Activated CD4-positive, alpha-beta T cell treated with anti-CD3 and anti-CD28 coated beads, Interleukin-2, amount 10 ng/mL, durations not matched to agents 24 days and 14 days (primary cell): ENCODE results near the gene ITPK1. TPM values are rescaled to one million over a fixed set of nuclear protein-coding genes. Genes with fewer than 3 reads are reported as not detected.

ENCODE experiments used
- DNase-seq: peaks from one replicate; pipeline ENCODE4 v3.0.0; 2022
- H3K27ac Mint-ChIP-seq: one replicate; pipeline ENCODE4 v1.8.0; 2022; ENCODE audit warnings: mild to moderate bottlenecking, mixed read lengths
- H3K27me3 Mint-ChIP-seq: one replicate; pipeline ENCODE4 v1.8.0; 2022; ENCODE audit warnings: mixed read lengths
- H3K36me3 Mint-ChIP-seq: one replicate; pipeline ENCODE4 v1.8.0; 2022; ENCODE audit warnings: low read depth, mild to moderate bottlenecking, mixed read lengths
- H3K4me1 Mint-ChIP-seq: one replicate; pipeline ENCODE4 v1.8.0; 2021; ENCODE audit warnings: mixed read lengths
- H3K4me3 Mint-ChIP-seq: one replicate; pipeline ENCODE4 v1.8.0; 2022; ENCODE audit warnings: mild to moderate bottlenecking, moderate library complexity, mixed read lengths
- H3K9me3 Mint-ChIP-seq: one replicate; pipeline ENCODE4 v1.8.0; 2021; ENCODE audit warnings: mixed read lengths
- intact Hi-C: fragments of 100-400 bp; cut with micrococcal nuclease; formaldehyde crosslinking; loops from one replicate; pipeline ENCODE4 v1.15.1; 2023
- total RNA-seq: library from RNA; stranded (reverse); gene quantifications from 2 replicates; pipeline ENCODE4 v1.2.3, GENCODE V29; 2022

The ITPK1 gene
- total RNA-seq, 1 donor from 2014 or later: 71.0 TPM

- no peaks in the 10 kb centered on the region for H3K36me3 Mint-ChIP-seq
- H3K27ac Mint-ChIP-seq: no peak overlapping the region
- intact Hi-C loops: no loop called here
- no peak for DNase-seq
- no peaks in the 10 kb centered on the region for H3K9me3 Mint-ChIP-seq
- no peak overlapping the region for H3K4me3 Mint-ChIP-seq
- H3K4me1 Mint-ChIP-seq: peaks cover 9% of the 10 kb centered on the region
- H3K27me3 Mint-ChIP-seq: peaks cover 12% of the 10 kb centered on the region
Measured at GRCh38 chr14:92906420-92906819, 209.3 kb downstream of the ITPK1 start.

GRCh38 chr14:92905667-92906066 is 210.1 kb downstream of the ITPK1 start:
- H3K4me1 Mint-ChIP-seq: peaks cover 9% of the 10 kb centered on the region
- H3K27ac Mint-ChIP-seq: no peak overlapping the region
- no peaks in the 10 kb centered on the region for H3K9me3 Mint-ChIP-seq
- intact Hi-C loops: no loop called here
- no peak overlapping the region for H3K4me3 Mint-ChIP-seq
- DNase-seq: no peak
- no peaks in the 10 kb centered on the region for H3K36me3 Mint-ChIP-seq
- peaks cover 12% of the 10 kb centered on the region for H3K27me3 Mint-ChIP-seq

GRCh38 chr14:92903359-92903758 is 212.4 kb downstream of the ITPK1 start:
- Mint-ChIP-seq H3K27me3 (peaks cover 12% of the 10 kb centered on the region), H3K27ac (no peak overlapping the region), H3K9me3 (no peaks in the 10 kb centered on the region), H3K36me3 (no peaks in the 10 kb centered on the region), H3K4me1 (peaks cover 14% of the 10 kb centered on the region), H3K4me3 (no peak overlapping the region)
- intact Hi-C loops: no loop called here
- no peak for DNase-seq

GRCh38 chr14:92902726-92903125 is 213.0 kb downstream of the ITPK1 start:
- H3K36me3 Mint-ChIP-seq: no peaks in the 10 kb centered on the region
- H3K4me3 Mint-ChIP-seq: no peak overlapping the region
- intact Hi-C loops: no loop called here
- no peak overlapping the region for H3K27ac Mint-ChIP-seq
- peaks cover 21% of the 10 kb centered on the region for H3K4me1 Mint-ChIP-seq
- no peaks in the 10 kb centered on the region for H3K9me3 Mint-ChIP-seq
- no peak for DNase-seq
- peaks cover 12% of the 10 kb centered on the region for H3K27me3 Mint-ChIP-seq

GRCh38 chr14:92902191-92902590 is 213.5 kb downstream of the ITPK1 start:
- no peak overlapping the region for H3K4me3 Mint-ChIP-seq
- intact Hi-C loops: no loop called here
- no peak for DNase-seq
- H3K9me3 Mint-ChIP-seq: no peaks in the 10 kb centered on the region
- no peaks in the 10 kb centered on the region for H3K36me3 Mint-ChIP-seq
- H3K27me3 Mint-ChIP-seq: peaks cover 10% of the 10 kb centered on the region
- no peak overlapping the region for H3K27ac Mint-ChIP-seq
- peaks cover 21% of the 10 kb centered on the region for H3K4me1 Mint-ChIP-seq

- Mint-ChIP-seq H3K4me1 (peaks cover 21% of the 10 kb centered on the region), H3K27ac (no peak overlapping the region), H3K27me3 (peaks cover 10% of the 10 kb centered on the region), H3K4me3 (no peak overlapping the region), H3K9me3 (no peaks in the 10 kb centered on the region), H3K36me3 (no peaks in the 10 kb centered on the region)
- intact Hi-C loops: no loop called here
- no peak for DNase-seq
Measured at GRCh38 chr14:92900660-92901059, 215.1 kb downstream of the ITPK1 start.

- H3K27me3 Mint-ChIP-seq: peaks cover 10% of the 10 kb centered on the region
- peaks cover 2% of the 10 kb centered on the region for H3K9me3 Mint-ChIP-seq
- H3K4me3 Mint-ChIP-seq: peak overlapping the region; percentile 63
- peak; percentile 59 for DNase-seq
- intact Hi-C loops: no loop called here
- no peaks in the 10 kb centered on the region for H3K36me3 Mint-ChIP-seq
- H3K4me1 Mint-ChIP-seq: peaks cover 21% of the 10 kb centered on the region
- no peak overlapping the region for H3K27ac Mint-ChIP-seq
Measured at GRCh38 chr14:92898566-92899131, 217.1 kb downstream of the ITPK1 start.

GRCh38 chr14:92897922-92898565 is 217.7 kb downstream of the ITPK1 start:
- Mint-ChIP-seq H3K27me3 (peaks cover 10% of the 10 kb centered on the region), H3K4me3 (peak overlapping the region; percentile 63), H3K27ac (peak overlapping the region; percentile 71), H3K36me3 (no peaks in the 10 kb centered on the region), H3K4me1 (peaks cover 16% of the 10 kb centered on the region), H3K9me3 (peaks cover 6% of the 10 kb centered on the region)
- DNase-seq: peak; percentile 77
- intact Hi-C loops: no loop called here

GRCh38 chr14:92895352-92895878 is 220.3 kb downstream of the ITPK1 start:
- H3K27me3 Mint-ChIP-seq: no peaks in the 10 kb centered on the region
- no peak overlapping the region for H3K4me3 Mint-ChIP-seq
- no peak for DNase-seq
- H3K27ac Mint-ChIP-seq: no peak overlapping the region
- H3K9me3 Mint-ChIP-seq: peaks cover 6% of the 10 kb centered on the region
- intact Hi-C loops: no loop called here
- peaks cover 12% of the 10 kb centered on the region for H3K4me1 Mint-ChIP-seq
- H3K36me3 Mint-ChIP-seq: no peaks in the 10 kb centered on the region

GRCh38 chr14:92892589-92892988 is 223.1 kb downstream of the ITPK1 start:
- Mint-ChIP-seq H3K4me1 (no peaks in the 10 kb centered on the region), H3K4me3 (no peak overlapping the region), H3K27me3 (no peaks in the 10 kb centered on the region), H3K27ac (no peak overlapping the region), H3K36me3 (no peaks in the 10 kb centered on the region), H3K9me3 (peaks cover 12% of the 10 kb centered on the region)
- intact Hi-C loops: no loop called here
- no peak for DNase-seq

- peaks cover 4% of the 10 kb centered on the region for H3K27me3 Mint-ChIP-seq
- no peaks in the 10 kb centered on the region for H3K36me3 Mint-ChIP-seq
- intact Hi-C loops: no loop called here
- H3K27ac Mint-ChIP-seq: no peak overlapping the region
- no peak overlapping the region for H3K4me3 Mint-ChIP-seq
- DNase-seq: no peak
- peaks cover 12% of the 10 kb centered on the region for H3K9me3 Mint-ChIP-seq
- no peaks in the 10 kb centered on the region for H3K4me1 Mint-ChIP-seq
Measured at GRCh38 chr14:92890830-92891588, 224.7 kb downstream of the ITPK1 start.

- Mint-ChIP-seq H3K4me3 (no peak overlapping the region), H3K36me3 (no peaks in the 10 kb centered on the region), H3K27me3 (peaks cover 11% of the 10 kb centered on the region), H3K27ac (no peak overlapping the region), H3K9me3 (peaks cover 12% of the 10 kb centered on the region), H3K4me1 (peaks cover 3% of the 10 kb centered on the region)
- intact Hi-C loops: no loop called here
- DNase-seq: no peak
Measured at GRCh38 chr14:92888896-92889295, 226.8 kb downstream of the ITPK1 start.

GRCh38 chr14:92887157-92887556 is 228.6 kb downstream of the ITPK1 start:
- no peak overlapping the region for H3K4me3 Mint-ChIP-seq
- DNase-seq: no peak
- H3K27me3 Mint-ChIP-seq: peaks cover 11% of the 10 kb centered on the region
- peaks cover 3% of the 10 kb centered on the region for H3K4me1 Mint-ChIP-seq
- H3K27ac Mint-ChIP-seq: no peak overlapping the region
- H3K9me3 Mint-ChIP-seq: peaks cover 5% of the 10 kb centered on the region
- intact Hi-C loops: no loop called here
- H3K36me3 Mint-ChIP-seq: no peaks in the 10 kb centered on the region
